OCI-LY7 (cell line): Measurements from ENCODE around the gene MUC6.

Source experiments
- CTCF ChIP-seq: fragments of 200-600 bp; sonication (generic); conservative IDR thresholded peaks from 2 replicates; pipeline ENCODE4 v1.5.1; 2014; ENCODE audit warnings: mild to moderate bottlenecking, antibody characterized with exemption, low read length, moderate library complexity, mixed read lengths
- EZH2phosphoT487 ChIP-seq: fragments of 200-600 bp; sonication (generic); IDR thresholded peaks from 2 replicates; pipeline ENCODE4 v1.6.1; 2018; ENCODE audit warnings: low read depth, borderline replicate concordance, mild to moderate bottlenecking, mixed run types, antibody characterized with exemption, low read length, moderate library complexity, mixed read lengths

DNA sequence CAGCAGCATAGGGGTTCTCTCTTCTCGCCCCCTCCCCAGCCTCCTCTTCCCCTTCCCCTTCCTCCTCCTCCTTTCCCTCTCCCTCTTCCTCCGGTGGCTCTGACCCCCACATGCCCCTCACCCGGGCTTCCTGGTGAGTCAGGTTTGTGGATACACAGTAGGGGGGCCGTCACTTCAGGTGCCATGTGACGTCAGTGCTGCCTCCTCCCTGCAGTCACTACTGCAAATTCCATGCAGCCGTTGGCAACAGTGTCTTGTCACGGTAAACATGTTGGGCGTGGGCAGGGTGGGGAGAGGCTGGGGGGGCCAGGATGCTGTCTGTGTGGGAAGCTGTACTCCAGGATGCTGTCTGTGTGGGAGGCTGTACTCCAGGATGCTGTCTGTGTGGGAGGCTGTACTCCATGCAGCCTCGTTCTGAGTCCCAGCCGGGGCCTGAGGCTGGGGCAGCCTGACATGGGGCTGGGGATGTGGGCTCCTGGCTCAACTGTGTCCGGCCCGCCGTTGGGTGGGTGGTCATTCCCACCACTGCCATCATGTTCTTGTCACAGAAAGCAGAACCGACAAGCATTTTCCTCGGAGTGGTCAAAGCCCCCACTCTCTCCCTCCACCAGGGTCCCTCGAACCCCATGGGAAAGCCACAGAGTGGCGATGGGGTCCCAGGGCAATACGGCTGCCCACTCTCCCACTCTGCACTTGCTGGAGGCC lies 35.8 kb upstream of the MUC6 start:
- no peak for TF ChIP-seq EZH2phosphoT487
- no peak for TF ChIP-seq CTCF
